NCI-H2227 (cell line): ENCODE results near the gene ALAS1.

Experiments
- DNase-seq: peaks from one replicate; lab custom pipeline; 2025; ENCODE audit not compliant: unreplicated experiment; lab: John Stamatoyannopoulos, UW

ALAS1 gene

DNA sequence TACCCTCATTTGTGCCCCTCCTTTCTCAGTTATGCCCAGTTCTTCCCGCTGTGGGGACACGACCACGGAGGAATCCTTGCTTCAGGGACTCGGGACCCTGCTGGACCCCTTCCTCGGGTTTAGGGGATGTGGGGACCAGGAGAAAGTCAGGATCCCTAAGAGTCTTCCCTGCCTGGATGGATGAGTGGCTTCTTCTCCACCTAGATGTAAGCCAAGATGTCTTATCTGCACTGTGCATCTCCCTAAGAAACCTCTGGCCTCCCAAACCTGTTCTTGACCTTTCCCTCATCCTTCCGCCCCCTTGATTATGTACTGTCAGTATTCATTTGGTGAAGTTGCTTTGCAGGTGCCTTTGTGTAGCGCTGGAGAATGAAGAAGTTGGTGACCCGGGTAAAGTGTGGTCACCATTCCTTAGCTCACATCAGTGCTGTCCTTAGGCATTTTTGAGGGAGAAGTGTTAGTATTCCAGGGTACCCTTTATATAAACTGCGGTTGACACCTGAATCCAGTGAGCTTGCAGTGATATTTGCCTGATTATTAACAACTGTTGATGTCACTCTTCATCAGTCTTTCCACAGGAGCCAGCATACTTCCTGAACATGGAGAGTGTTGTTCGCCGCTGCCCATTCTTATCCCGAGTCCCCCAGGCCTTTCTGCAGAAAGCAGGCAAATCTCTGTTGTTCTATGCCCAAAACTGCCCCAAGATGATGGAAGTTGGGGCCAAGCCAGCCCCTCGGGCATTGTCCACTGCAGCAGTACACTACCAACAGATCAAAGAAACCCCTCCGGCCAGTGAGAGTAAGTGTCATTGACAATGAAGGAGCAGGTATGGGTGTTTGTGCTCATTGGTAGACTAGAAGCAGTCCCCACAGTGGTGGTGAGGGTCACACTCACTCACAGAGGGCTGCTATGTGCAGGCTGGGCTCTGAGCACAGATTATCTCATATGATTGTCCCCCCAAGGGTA lies 966 bp downstream of the ALAS1 start:
- no peak for DNase-seq

DNA sequence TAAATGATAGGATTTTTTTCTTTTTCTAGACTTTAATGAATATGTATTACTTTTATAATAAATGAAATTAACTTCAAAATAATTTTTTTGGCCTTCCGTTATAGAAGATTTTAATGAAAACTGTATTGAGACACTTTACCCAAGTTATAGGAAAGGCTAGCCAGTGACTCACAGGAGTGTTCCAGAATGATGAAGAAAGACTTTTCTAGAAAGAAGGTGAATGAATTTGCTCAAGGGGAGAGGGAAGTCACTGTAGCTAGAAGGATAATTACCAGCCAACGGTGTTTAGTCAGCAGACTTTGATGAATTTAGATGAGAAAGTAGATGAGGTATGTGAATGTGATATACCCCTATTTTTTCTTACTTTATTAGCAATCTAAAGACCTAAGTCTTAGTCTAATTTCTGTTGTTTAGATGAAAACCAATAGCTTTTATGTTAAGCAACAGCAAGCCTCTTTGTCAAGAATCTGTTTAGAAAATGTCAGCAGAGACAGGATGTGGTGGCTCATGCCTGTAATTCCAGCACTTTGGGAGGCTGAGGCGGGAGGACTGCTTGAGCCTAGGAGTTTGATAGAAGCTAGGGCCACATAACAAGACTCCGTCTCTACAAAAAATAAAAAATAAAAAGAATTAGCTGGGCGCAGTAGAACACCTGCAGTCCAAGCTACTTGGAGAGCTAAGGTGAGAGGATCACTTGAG lies 3.2 kb downstream of the ALAS1 start:
- no peak for DNase-seq

GRCh38 chr3:52202384-52203077 lies 4.6 kb downstream of the ALAS1 start:
- no peak for DNase-seq

DNA sequence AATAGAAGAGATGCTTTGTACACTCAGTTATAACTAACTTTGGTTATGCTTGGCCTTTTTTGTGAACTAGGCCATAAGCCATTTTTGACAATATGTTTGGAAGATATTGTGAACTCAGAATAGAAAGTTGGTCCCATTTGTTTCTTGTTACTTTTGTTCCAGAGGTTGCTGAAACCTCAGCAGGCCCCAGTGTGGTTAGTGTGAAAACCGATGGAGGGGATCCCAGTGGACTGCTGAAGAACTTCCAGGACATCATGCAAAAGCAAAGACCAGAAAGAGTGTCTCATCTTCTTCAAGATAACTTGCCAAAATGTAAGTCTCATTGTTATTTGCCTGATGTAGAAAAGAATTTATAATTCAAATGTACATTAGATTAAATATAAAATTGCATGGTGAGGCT lies 5.7 kb downstream of the ALAS1 start:
- DNase-seq = no peak

- no peak for DNase-seq
Observed at GRCh38 chr3:52204337-52205073, 6.5 kb downstream of the ALAS1 start.

DNA sequence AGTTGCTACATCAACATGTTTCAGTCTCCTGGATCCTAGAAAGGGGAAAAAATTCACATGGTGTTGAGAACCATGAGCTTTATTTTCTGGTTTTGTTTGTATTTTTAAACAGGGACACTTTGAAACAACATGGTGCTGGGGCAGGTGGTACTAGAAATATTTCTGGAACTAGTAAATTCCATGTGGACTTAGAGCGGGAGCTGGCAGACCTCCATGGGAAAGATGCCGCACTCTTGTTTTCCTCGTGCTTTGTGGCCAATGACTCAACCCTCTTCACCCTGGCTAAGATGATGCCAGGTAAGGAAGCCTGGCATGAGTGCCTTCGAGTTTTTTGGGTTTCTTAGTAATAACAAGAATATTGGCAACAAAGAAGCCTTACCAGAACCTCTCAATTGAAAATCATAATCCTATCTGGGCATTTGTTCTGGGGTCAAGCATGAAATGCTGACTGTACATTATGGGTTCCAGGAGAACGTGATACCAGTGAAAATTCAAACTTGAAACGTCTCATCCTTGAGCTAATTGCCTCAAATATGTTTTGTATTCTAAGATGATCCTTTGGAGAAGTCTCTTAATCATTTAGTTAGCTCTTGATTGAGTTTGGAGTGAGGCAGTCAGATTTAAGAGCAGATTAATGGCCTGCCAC lies 7.9 kb downstream of the ALAS1 start:
- no peak for DNase-seq

DNA sequence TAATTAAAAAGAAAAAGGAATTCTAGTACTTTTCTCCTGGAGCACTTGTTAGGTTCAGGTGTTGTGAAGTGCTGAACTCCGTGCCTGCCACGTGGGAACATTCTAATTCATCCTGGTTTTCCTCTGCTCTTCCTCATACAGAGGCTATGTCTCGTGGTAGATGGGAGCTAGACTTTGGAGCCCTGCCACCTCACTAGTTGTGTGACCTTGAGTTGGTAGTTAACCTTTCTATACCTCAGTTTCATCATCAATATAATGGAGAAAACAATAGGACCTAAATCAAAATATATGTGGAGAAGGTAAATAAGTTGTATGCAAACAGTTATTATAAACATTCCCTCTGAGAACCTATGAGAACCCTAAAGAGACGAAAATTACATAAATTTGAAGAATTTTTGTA lies 10.6 kb downstream of the ALAS1 start:
- no peak for DNase-seq

DNA sequence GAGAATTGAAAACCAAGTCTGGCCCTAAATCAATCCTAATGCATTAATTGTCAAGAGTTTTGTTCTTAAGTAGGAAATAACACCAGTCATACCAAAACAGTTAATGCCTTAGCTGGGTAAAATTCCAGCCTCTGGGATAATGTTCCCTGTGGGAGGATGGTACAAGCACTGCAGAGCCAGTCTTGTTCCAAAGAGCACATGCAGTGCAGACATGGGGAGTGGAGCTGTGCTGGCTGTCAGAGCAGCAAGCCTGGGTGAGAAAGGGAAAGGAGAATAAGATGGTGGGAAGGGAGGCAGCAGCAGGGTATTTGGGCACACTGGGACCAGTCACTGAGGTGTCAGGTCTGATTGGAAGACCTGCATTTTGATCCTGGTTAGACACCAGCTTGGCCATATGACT lies 12.1 kb downstream of the ALAS1 start:
- DNase-seq = no peak

DNA sequence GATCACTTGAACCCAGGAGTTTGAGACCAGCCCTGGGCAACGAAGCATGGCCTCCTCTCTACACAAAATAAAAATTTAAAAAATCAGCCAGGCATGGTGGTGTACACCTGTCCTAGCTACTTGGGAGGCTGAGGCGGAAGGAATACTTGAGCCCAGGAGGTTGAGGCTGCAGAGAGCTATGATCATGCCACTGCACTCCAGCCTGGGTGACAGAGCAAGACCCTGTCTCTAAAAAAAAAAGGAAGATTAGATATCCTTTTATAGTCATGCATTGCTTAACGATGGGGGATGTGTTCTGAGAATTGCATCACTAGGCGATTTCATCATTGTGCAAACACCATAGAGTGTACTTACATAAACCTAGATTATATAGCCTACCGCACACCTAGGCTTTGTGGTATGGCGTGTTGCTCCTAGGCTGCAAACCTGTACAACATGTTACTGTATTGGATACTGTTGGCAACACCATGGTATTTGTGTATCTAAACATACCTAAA lies 12.6 kb downstream of the ALAS1 start:
- no peak for DNase-seq

- no peak for DNase-seq
Observed at GRCh38 chr3:52211268-52211891, 13.4 kb downstream of the ALAS1 start.

DNA sequence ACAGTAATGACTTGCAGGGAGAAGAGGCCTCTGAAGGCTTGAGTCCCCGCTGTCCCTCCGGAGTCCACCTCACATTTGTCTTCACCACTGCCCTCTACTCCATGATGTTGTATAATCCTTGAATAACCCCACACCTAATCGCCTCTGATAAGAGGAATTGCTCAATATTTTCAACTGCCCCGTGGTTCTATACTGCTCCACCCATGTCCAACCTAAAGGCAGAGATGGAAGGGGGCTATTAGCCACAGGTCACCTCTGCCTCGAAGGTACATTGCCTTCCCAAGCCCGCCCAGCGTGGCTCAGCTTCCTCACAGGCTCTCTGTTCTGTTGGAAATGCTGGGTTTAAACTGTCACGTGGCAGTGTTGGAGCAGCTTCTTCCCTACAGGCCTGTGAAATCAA lies 15.0 kb downstream of the ALAS1 start:
- no peak for DNase-seq

DNA sequence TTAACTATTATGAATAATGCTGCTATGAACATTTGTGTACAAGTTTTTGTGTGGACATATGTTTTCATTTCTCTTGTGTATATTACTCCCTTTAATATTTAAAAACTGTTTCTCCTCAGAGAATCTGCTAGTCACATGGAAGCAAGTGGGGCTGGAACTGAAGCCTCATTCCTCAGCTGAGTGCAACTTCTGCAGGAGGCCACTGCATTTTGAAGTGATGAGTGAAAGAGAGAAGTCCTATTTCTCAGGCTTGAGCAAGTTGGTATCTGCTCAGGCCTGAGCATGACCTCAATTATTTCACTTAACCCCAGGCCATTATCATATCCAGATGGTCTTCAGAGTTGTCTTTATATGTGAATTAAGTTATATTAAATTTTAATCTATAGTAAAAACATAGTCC lies 15.9 kb downstream of the ALAS1 start:
- no peak for DNase-seq

GRCh38 chr3:52215351-52215750 lies 17.4 kb downstream of the ALAS1 start:
- DNase-seq = no peak

GRCh38 chr3:52216585-52217408 lies 18.8 kb downstream of the ALAS1 start:
- no peak for DNase-seq

GRCh38 chr3:52217409-52217805 lies 19.4 kb downstream of the ALAS1 start:
- no peak for DNase-seq

- no peak for DNase-seq
Observed at GRCh38 chr3:52218026-52218425, 20.1 kb downstream of the ALAS1 start.

DNA sequence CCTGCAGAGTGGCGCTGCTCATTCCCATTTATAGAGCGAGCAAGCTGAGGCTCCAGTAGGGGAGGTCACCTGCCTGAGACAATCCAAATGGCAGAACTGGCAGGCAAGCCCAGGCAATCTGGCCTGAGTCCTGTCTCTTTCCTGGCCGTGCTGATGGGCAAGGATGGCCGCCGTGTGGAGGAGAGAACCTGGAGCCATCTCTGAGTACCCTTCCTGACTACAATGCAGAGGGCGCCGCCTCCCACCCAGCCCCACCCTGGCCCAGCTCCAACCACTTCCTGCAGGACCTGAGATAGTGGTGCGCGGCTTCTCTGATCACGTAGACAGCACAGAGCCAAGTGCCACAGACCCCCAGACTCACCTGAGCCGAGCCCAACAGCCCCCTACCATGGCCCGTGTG lies 20.5 kb downstream of the ALAS1 start:
- no peak for DNase-seq

- DNase-seq = no peak
Observed at GRCh38 chr3:52218937-52219650, 21.1 kb downstream of the ALAS1 start.
